Retinal pigment epithelial cell (primary cell): ENCODE results near the gene LECT2.

ENCODE experiments used
- DNase-seq: peaks from one replicate; pipeline ENCODE4 v3.0.0-alpha.2; 2010; ENCODE audit warnings: low read depth
- H3K4me3 ChIP-seq: 2 replicates; pipeline ENCODE4 v1.5.1; 2011; ENCODE audit warnings: mild to moderate bottlenecking, low read length, control low read depth, moderate library complexity
- TF ChIP-seq, protein P1 (sequence below): conservative IDR thresholded peaks from 2 replicates; pipeline ENCODE4 v1.5.1; 2011; ENCODE audit warnings: low read depth, low read length, control low read depth, inconsistent platforms

The LECT2 gene

DNA sequence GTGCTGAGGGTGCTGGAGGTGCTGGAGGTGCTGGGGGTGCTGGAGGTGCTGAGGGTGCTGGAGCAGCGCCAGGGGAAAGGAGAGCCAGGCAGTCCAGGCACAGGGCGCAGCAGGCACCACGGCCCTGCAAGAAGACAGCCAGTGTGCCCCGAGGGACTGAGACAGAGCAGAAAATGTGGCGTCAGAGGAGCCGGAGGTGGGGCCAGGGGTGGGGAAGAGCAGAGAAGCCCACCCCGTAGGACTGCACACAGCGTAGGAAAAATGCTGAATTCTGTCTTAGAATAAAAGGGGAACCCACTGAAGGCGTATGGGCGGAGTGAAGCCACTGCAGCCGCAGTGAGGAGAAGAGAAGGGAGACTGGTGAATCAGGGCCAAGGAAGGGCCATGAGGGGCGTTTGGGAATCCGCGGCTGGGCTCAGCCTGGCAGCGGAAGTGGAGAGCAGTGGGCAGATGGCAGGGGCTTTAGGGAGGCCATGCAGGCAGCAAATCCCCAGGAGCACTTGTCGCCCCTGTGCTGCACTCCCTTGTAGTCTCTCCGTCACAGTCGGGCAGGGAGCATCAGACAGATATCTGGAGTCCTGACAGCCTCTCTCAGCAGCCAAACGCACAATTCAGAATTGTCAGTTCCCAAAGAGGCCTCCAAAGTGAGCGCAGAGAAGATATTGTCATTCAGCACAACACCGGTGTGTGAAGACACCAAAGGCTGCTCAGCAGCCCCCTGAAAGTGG, 35.9 kb upstream of the LECT2 start:
- no peak for DNase-seq
- no peak overlapping the region for H3K4me3 ChIP-seq
- TF ChIP-seq, protein P1, sequence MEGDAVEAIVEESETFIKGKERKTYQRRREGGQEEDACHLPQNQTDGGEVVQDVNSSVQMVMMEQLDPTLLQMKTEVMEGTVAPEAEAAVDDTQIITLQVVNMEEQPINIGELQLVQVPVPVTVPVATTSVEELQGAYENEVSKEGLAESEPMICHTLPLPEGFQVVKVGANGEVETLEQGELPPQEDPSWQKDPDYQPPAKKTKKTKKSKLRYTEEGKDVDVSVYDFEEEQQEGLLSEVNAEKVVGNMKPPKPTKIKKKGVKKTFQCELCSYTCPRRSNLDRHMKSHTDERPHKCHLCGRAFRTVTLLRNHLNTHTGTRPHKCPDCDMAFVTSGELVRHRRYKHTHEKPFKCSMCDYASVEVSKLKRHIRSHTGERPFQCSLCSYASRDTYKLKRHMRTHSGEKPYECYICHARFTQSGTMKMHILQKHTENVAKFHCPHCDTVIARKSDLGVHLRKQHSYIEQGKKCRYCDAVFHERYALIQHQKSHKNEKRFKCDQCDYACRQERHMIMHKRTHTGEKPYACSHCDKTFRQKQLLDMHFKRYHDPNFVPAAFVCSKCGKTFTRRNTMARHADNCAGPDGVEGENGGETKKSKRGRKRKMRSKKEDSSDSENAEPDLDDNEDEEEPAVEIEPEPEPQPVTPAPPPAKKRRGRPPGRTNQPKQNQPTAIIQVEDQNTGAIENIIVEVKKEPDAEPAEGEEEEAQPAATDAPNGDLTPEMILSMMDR: no peak

DNA sequence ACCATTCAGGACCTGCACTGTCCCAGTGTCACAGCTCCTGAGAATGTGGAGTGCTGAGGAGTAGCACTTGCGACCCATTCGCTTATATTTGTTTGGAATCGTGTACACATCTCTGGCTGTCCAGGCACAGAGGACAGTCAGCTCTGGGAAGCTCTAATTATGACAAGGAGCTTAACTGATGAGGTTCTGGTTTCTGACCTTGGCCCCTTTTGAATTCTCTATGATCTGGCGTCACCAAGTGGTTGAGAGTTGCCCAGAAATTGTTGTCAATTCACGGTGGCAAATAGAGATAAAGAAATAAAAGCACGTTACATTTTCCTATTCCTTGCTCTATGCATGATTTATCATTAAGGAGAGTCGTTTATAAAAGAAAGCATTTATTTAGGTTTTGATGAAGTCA, 34.9 kb upstream of the LECT2 start:
- H3K4me3 ChIP-seq: no peak overlapping the region
- TF ChIP-seq, protein P1: no peak
- no peak for DNase-seq

DNA sequence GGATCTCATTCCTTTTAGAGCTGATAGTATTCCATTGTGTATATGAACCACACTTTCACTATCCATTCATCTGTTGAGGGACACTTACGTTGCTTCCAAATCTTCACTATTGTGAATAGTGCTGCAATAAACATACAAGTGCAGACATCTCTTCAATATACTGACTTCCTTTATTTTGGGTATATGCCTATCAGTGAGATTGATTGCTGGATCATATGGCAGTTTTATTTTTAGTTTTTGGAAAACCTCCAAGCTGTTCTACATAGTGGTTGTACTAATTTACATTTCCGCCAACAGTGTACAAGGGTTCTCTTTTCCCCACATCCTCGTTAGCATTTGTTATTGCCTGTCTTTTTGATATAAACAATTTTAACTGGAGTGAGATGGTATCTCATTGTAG, 33.8 kb upstream of the LECT2 start:
- no peak overlapping the region for H3K4me3 ChIP-seq
- TF ChIP-seq, protein P1: no peak
- no peak for DNase-seq

DNA sequence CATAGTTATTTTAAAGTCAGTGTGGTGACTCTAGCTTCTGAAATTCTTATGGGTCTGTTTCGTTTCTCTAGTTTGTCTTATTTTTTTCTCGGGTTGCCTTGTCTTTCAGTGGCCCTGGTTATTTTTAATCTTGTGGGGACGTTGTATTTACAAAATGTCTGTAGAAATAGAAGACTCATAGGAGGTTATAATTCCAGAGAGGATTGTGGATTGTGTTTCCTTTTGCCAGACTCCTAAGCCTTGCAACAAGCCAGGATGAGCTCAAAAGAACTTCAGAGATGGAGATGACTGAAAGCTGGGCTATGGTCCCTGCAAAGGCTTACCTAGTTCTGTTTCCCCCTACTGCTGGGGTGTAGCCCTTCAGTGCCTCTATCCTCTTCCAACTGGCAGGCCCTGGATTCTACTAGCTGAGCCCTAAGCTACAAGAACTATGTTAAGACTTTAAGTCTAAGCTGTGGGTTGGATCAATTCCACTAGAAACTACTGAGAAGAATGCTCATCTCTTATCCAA, 32.2 kb upstream of the LECT2 start:
- TF ChIP-seq, protein P1: no peak
- no peak overlapping the region for H3K4me3 ChIP-seq
- peak; percentile 52 for DNase-seq

DNA sequence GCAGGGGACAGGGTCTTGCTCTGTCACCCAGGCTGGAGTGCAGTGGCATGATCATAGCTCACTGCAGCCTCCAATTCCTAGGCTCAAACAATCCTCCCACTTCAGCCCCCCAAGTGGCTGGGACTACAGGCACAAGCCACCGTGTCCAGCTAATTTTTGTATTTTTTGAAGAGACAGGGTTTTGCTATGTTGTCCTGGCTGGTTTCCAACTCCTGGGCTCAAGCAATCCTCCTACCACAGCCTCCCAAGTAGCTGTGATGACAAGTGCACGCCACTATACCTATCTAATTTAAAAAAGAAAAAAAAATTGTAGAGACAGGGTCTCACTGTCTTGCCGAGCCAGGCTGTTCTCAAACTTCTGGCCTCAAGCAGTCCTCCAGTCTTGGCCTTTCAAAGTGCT, 31.6 kb upstream of the LECT2 start:
- H3K4me3 ChIP-seq: no peak overlapping the region
- DNase-seq: no peak
- TF ChIP-seq, protein P1: no peak

DNA sequence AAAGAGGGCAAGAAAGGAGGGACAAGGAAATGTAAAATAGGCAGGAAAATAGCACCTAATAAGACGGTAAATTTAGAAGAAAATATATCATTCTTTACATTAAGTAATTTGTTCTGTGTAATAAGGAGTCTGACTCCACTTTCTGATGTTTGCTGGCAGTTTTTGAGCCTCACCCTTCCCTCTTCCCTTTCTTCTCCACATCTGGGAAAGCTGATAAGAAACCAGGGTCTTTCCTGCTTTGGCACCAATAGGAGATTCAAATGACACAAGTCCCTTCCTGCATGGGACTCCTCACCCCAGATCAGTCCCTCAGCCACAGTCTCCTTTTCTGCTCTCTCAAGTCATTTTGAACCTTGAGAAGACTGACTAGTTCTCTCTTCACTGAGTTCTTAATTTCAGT, 31.2 kb upstream of the LECT2 start:
- TF ChIP-seq, protein P1: no peak
- H3K4me3 ChIP-seq: no peak overlapping the region
- no peak for DNase-seq

DNA sequence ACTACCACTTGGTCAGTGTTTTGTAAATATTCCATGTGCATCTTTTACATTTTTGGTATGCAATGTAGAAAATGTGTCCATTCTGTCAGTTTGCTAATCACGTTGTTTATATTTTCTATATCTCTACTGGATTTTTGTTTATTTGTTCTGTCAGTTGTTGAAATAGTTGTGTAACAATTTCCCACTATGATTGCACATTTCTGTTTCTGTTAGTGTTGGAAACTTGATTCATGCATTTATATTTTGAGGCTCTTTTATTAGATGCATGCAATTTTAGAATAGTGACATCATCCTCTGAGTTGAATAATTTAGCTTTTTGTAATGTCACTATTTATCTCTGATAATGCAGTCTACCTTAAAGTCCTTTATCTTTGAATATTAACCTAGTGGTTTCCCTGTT, 25.8 kb upstream of the LECT2 start:
- DNase-seq: no peak
- TF ChIP-seq, protein P1: no peak
- H3K4me3 ChIP-seq: no peak overlapping the region
